Activated CD8-positive, alpha-beta memory T cell treated with anti-CD3 and anti-CD28 coated beads for 48 hours (primary cell): ENCODE measurements around the gene OTOG.

ENCODE experiments used
- DNase-seq, 3 experiments: peaks; one replicate each; pipeline ENCODE4 v3.0.0-alpha.2; 2020; ENCODE audit warnings: low read depth in 2 of 3, low spot score in 2 of 3

The OTOG gene

GRCh38 chr11:17547051-17547577 lies at the start of gene OTOG:
Gene OTOG, plus strand, starts transcription at chr11:17547259. Its CDS starts 114 bp downstream, at chr11:17547373.
- DNase-seq: no peak

- no peak for DNase-seq
These were observed 49.0 kb upstream of the OTOG start for GRCh38 chr11:17498058-17498457.

- DNase-seq: no peak
These were observed 48.6 kb upstream of the OTOG start for GRCh38 chr11:17498475-17498874.

GRCh38 chr11:17500673-17501072 lies 46.4 kb upstream of the OTOG start:
- no peak for DNase-seq

GRCh38 chr11:17502630-17503029 lies 44.4 kb upstream of the OTOG start:
- no peak for DNase-seq

- DNase-seq: peak; percentile 30 to 57 (median 54)
These were observed 42.5 kb upstream of the OTOG start for GRCh38 chr11:17504330-17505107.

- no peak for DNase-seq
These were observed 41.9 kb upstream of the OTOG start for GRCh38 chr11:17505146-17505545.

GRCh38 chr11:17506314-17506713 lies 40.7 kb upstream of the OTOG start:
- DNase-seq: no peak

GRCh38 chr11:17506942-17507341 lies 40.1 kb upstream of the OTOG start:
- DNase-seq: no peak

- no peak for DNase-seq
These were observed 39.3 kb upstream of the OTOG start for GRCh38 chr11:17507773-17508172.

GRCh38 chr11:17508306-17508705 lies 38.8 kb upstream of the OTOG start:
- DNase-seq: no peak

GRCh38 chr11:17508791-17509190 lies 38.3 kb upstream of the OTOG start:
- DNase-seq: no peak

- DNase-seq: no peak
These were observed 36.4 kb upstream of the OTOG start for GRCh38 chr11:17510507-17511206.

GRCh38 chr11:17511571-17511970 lies 35.5 kb upstream of the OTOG start:
- DNase-seq: no peak

GRCh38 chr11:17512101-17512500 lies 35.0 kb upstream of the OTOG start:
- DNase-seq: no peak

GRCh38 chr11:17513853-17514252 lies 33.2 kb upstream of the OTOG start:
- no peak for DNase-seq

GRCh38 chr11:17514476-17514875 lies 32.6 kb upstream of the OTOG start:
- DNase-seq: no peak

- DNase-seq: no peak
These were observed 31.4 kb upstream of the OTOG start for GRCh38 chr11:17515443-17516176.

- DNase-seq: no peak
These were observed 30.4 kb upstream of the OTOG start for GRCh38 chr11:17516551-17517150.

- DNase-seq: no peak
These were observed 29.9 kb upstream of the OTOG start for GRCh38 chr11:17517186-17517585.

- DNase-seq: no peak
These were observed 28.7 kb upstream of the OTOG start for GRCh38 chr11:17518366-17518765.
